Spleen (tissue), 11 donors: ENCODE measurements around the gene TMEM100. TPM values are rescaled to one million over a fixed set of nuclear protein-coding genes. Genes with fewer than 3 reads are reported as not detected.

ENCODE experiments used
- DNase-seq: peaks from one replicate; pipeline ENCODE4 v3.0.0-alpha.2; 2020
- H3K27ac ChIP-seq, 8 donors: fragments of 200-600 bp; sonication (generic) in 7 of 8; 1 replicate in 4 of 8; 2 replicates in 4 of 8; pipeline versions ENCODE4 v1.5.0 to v1.8.0; 2016 to 2021; ENCODE audit warnings: inconsistent platforms in 4 of 8, mild to moderate bottlenecking in 4 of 8, moderate library complexity in 1 of 8
- H3K27me3 ChIP-seq, 7 donors: fragments of 200-600 bp; sonication (generic) in 6 of 7; replicated peaks in 1 of 7; 1 replicate in 4 of 7; 2 replicates in 3 of 7; pipeline versions ENCODE4 v1.5.0 to v1.8.0; 2016 to 2021; ENCODE audit warnings: inconsistent platforms in 3 of 7, mild to moderate bottlenecking in 1 of 7
- H3K36me3 ChIP-seq, 6 donors: fragments of 200-600 bp; sonication (generic) in 5 of 6; 1 replicate in 4 of 6; 2 replicates in 2 of 6; pipeline versions ENCODE4 v1.5.0 to v1.8.0; 2016 to 2021; ENCODE audit warnings: inconsistent platforms in 2 of 6
- H3K4me1 ChIP-seq, 6 donors: fragments of 200-600 bp; sonication (generic) in 5 of 6; 1 replicate in 3 of 6; 2 replicates in 3 of 6; pipeline versions ENCODE4 v1.5.0 to v1.8.0; 2016 to 2021; ENCODE audit warnings: inconsistent platforms in 3 of 6
- H3K4me3 ChIP-seq, 8 donors: fragments of 200-600 bp; sonication (generic) in 7 of 8; 1 replicate in 4 of 8; 2 replicates in 4 of 8; pipeline versions ENCODE4 v1.5.0 to v1.8.0; 2016 to 2021; ENCODE audit warnings: inconsistent platforms in 4 of 8, mild to moderate bottlenecking in 4 of 8, moderate library complexity in 2 of 8
- H3K9me3 ChIP-seq, 8 donors: fragments of 200-600 bp; sonication (generic) in 7 of 8; 1 replicate in 4 of 8; 2 replicates in 4 of 8; pipeline versions ENCODE4 v1.5.0 to v1.8.0; 2016 to 2021; ENCODE audit warnings: inconsistent platforms in 4 of 8
- CTCF ChIP-seq, 11 experiments: fragments of 200-600 bp in 7 of 11; fragments of 450-650 bp in 4 of 11; sonication (generic) in 4 of 11; IDR thresholded peaks in 8 of 11; conservative IDR thresholded peaks in 3 of 11; 1 replicate in 7 of 11; 2 replicates in 4 of 11; pipeline versions ENCODE4 v1.4.0 to v1.8.0; 2016 to 2021; ENCODE audit warnings: antibody characterized with exemption in 11 of 11, inconsistent platforms in 4 of 11, mild to moderate bottlenecking in 1 of 11
- POLR2A ChIP-seq, 3 donors: fragments of 450-650 bp; IDR thresholded peaks; one replicate each; pipeline ENCODE4 v1.5.1; 2017; ENCODE audit warnings: antibody characterized with exemption in 3 of 3, mild to moderate bottlenecking in 1 of 3
- POLR2AphosphoS5 ChIP-seq, 3 donors: sonication (generic); formaldehyde crosslinking; IDR thresholded peaks; one replicate each; pipeline ENCODE4 v1.5.1; 2017; ENCODE audit warnings: antibody characterized with exemption in 3 of 3
- WGBS, 5 donors: extraction: QIAGEN DNeasy Blood & Tissue Kit in 3 of 5; methylation state at CpG; one replicate each; pipeline versions ENCODE4 v1.1.5 to v1.1.7; 2013 to 2018; 5-methylcytosine and 5-hydroxymethylcytosine counted together
- intact Hi-C: fragments of 100-400 bp; cut with DNase I; formaldehyde crosslinking; loops from one replicate; pipeline ENCODE4 v1.15.0; 2023; ENCODE audit warnings: low total_unique reads
- polyA plus RNA-seq, 3 donors: library from polyadenylated mRNA; stranded (reverse); fragments of 200-250 nt; gene quantifications; one replicate each; pipeline ENCODE4 v1.2.1, GENCODE V29; 2013
- total RNA-seq, 7 donors: library from RNA; depleted of rRNA in 3 of 7; stranded (reverse); fragments of >200 nt in 3 of 7; fragmentation: NEBNext Ultra II Directional in 4 of 7; extraction: Animal tissue kit (Norgen Biotek cat#: 25700) in 4 of 7; gene quantifications; one replicate each; pipeline versions ENCODE4 v1.1.0 to v1.2.1, GENCODE V29; 2016 to 2021
- donor health status: healthy with polysubstance abuse.
- donor health status: DM: no; HTN: no; CAD: no; lungs with moderate emphysema.
- donor health status: DM: no; HTN: no; CAD: no.
- donor health status: Bipolar disorder and iron deficiency.
- donor health status: healthy.
- donor health status: DM: no; HTN: no; CAD: no.
- donor health status: DM: yes; HTN: yes; CAD: no.

TMEM100 gene
- total and polyA plus RNA-seq, 10 donors: 1.3 to 19.8 (median 3.5) TPM

DNA sequence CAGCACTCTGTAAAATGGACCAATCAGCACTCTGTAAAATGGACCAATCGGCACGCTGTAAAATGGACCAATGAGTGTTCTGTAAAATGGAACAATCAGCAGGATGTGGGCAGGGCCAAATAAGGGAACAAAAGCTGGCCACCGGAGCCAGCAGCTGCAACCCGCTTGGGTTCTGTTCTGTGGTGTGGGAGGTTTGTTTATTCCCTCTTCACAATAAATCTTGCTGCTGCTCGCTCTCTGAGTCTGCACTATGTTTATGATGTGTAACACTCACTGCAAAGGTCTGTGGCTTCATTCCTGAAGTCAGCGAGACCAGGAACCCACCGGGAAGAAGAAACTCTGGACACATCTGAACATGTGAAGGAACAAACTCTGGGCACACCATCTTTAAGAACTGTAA, 20.5 kb downstream of the TMEM100 start:
- Histone ChIP-seq H3K9me3 (peaks cover 0 to 15% (median 5%) of the 10 kb centered on the region in 8 donors), H3K36me3 (no peaks in the 10 kb centered on the region), H3K27ac (no peak overlapping the region), H3K4me1 (peaks cover 0 to 16% (median 0%) of the 10 kb centered on the region in 6 donors), H3K27me3 (no peaks in the 10 kb centered on the region), H3K4me3 (no peak overlapping the region)
- no peak for TF ChIP-seq CTCF (IDR thresholded peaks at IDR 0.05 in 8 of 11, conservative IDR thresholded peaks at IDR 0.05 in 3 of 11)
- TF ChIP-seq POLR2A (IDR thresholded peaks at IDR 0.05): no peak
- TF ChIP-seq POLR2AphosphoS5 (IDR thresholded peaks at IDR 0.05): no peak
- intact Hi-C loops: no loop called here
- 77 to 82% (median 81%) methylated on average over 7 of the region's 7 CpGs for WGBS, 5 donors
- no peak for DNase-seq

DNA sequence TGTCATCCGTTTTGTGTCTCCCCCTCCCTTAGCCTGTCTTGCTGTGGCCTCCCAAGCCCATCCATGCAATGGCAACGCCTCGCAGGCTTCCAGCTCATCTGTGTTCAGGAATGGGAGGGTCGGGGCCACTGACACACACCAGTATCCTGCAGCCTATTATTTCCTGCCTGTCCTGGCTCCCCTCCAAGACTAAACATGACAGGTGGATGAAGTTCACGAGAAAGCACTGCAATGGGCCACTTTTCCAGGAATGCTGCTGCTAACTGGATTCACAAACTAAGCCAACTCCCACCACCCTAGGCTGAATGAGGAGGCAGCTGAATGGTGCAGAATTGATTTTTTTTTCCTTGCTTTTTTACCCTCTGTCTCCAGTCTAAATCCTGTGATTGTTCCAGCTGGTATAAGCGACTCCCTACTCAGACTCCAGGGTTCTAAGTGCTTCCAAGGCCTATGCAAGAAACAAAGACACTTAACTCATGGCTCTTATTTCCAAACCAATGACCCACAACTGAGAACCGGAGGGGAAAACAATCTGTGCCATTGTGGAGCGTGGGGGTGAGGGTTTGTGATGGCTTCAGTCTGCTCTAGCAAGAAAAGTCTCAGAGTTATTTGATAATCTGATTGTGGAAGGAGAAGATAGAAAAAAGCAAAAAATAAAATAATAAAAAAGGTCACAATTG, 23.3 kb downstream of the TMEM100 start:
- 47 to 72% (median 66%) methylated on average over 8 of the region's 8 CpGs for WGBS, 5 donors
- peaks cover 0 to 15% (median 5%) of the 10 kb centered on the region in 8 donors for H3K9me3 ChIP-seq
- no peaks in the 10 kb centered on the region for H3K27me3 ChIP-seq
- DNase-seq: no peak
- TF ChIP-seq CTCF (IDR thresholded peaks at IDR 0.05 in 8 of 11, conservative IDR thresholded peaks at IDR 0.05 in 3 of 11): no peak
- peak in 2 of 3 donors; percentile 61 to 68 for TF ChIP-seq POLR2AphosphoS5 (IDR thresholded peaks at IDR 0.05)
- no peak for TF ChIP-seq POLR2A (IDR thresholded peaks at IDR 0.05)
- no peak overlapping the region for H3K4me3 ChIP-seq
- H3K36me3 ChIP-seq: no peaks in the 10 kb centered on the region
- peaks cover 0 to 9% (median 3%) of the 10 kb centered on the region in 6 donors for H3K4me1 ChIP-seq
- intact Hi-C loops: no loop called here
- peak overlapping the region in 4 of 8 donors; percentile 29 to 65 (median 50) for H3K27ac ChIP-seq

DNA sequence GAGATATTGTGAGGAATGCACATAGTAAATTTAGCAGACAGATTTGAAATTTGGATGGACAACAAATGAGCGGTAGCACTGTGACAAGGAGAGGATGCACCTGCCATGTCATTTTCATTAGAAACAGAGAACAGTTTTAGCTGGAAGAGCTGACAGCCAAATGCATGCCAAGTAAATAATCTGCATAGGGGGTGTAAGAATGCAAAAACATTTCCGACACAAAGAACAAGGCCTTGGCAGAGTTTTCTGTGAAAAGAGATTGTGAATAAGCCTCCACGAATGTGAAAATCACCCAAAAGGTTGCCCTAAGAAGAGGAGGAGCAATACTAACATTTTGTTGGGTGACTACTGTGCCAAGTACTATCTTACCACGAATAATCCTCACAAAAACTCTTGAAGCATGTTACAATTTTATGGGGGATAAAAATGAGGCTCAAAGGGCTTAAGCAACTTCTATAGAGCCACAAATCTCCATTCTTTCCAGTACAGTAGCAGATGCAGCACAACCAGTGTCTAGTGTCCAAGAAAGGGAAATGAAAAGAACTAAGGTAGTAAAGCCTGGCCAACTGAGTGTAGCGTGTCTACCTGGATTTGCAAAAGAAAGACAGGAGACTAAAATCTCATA, 28.3 kb downstream of the TMEM100 start:
- H3K4me3 ChIP-seq: no peak overlapping the region
- no peak for TF ChIP-seq POLR2AphosphoS5 (IDR thresholded peaks at IDR 0.05)
- intact Hi-C loops: no loop called here
- no peaks in the 10 kb centered on the region for H3K36me3 ChIP-seq
- no peaks in the 10 kb centered on the region for H3K27me3 ChIP-seq
- H3K4me1 ChIP-seq: peaks cover 3 to 25% (median 12%) of the 10 kb centered on the region in 6 donors
- H3K9me3 ChIP-seq: no peaks in the 10 kb centered on the region
- DNase-seq: no peak
- H3K27ac ChIP-seq: peak overlapping the region in 6 of 8 donors; percentile 33 to 74 (median 54)
- WGBS, 5 donors: 48 to 71% (median 68%) methylated on average over 5 of the region's 5 CpGs

- WGBS, 5 donors: 34 to 55% (median 47%) methylated on average over 5 of the region's 5 CpGs
- intact Hi-C loops: no loop called here
- H3K9me3 ChIP-seq: no peaks in the 10 kb centered on the region
- H3K27me3 ChIP-seq: no peaks in the 10 kb centered on the region
- H3K27ac ChIP-seq: peak overlapping the region in 6 of 8 donors; percentile 25 to 74 (median 54)
- DNase-seq: no peak
- no peaks in the 10 kb centered on the region for H3K36me3 ChIP-seq
- H3K4me1 ChIP-seq: peaks cover 3 to 25% (median 12%) of the 10 kb centered on the region in 6 donors
- no peak overlapping the region for H3K4me3 ChIP-seq
- no peak for TF ChIP-seq POLR2A (IDR thresholded peaks at IDR 0.05)
- TF ChIP-seq CTCF (IDR thresholded peaks at IDR 0.05 in 8 of 11, conservative IDR thresholded peaks at IDR 0.05 in 3 of 11): no peak
- TF ChIP-seq POLR2AphosphoS5 (IDR thresholded peaks at IDR 0.05): peak in 1 of 3 donors; percentile 29
Observed at GRCh38 chr17:55693254-55694216, 29.1 kb downstream of the TMEM100 start.
